HG03432 (cell line): ENCODE results near the gene OLA1.

ENCODE experiments used
- ATAC-seq: cut with Tn5 transposase; IDR thresholded peaks from one replicate; pipeline ENCODE4 v1.9.1; 2021; ENCODE audit warnings: mild to moderate bottlenecking, moderate library complexity; ENCODE audit not compliant: unreplicated experiment

The OLA1 gene

GRCh38 chr2:174224665-174225288 is 23.6 kb downstream of the OLA1 start:
- no peak for ATAC-seq

- no peak for ATAC-seq
These were observed 24.2 kb downstream of the OLA1 start for GRCh38 chr2:174224125-174224524.

GRCh38 chr2:174223388-174223787 is 24.9 kb downstream of the OLA1 start:
- no peak for ATAC-seq

- no peak for ATAC-seq
These were observed 26.2 kb downstream of the OLA1 start for GRCh38 chr2:174222154-174222553.

- ATAC-seq: no peak
These were observed 29.0 kb downstream of the OLA1 start for GRCh38 chr2:174219321-174219720.

GRCh38 chr2:174218773-174219172 is 29.6 kb downstream of the OLA1 start:
- ATAC-seq: no peak

GRCh38 chr2:174217869-174218268 is 30.5 kb downstream of the OLA1 start:
- ATAC-seq: no peak

- no peak for ATAC-seq
These were observed 36.4 kb downstream of the OLA1 start for GRCh38 chr2:174211954-174212353.

GRCh38 chr2:174210862-174211261 is 37.5 kb downstream of the OLA1 start:
- ATAC-seq: no peak

- no peak for ATAC-seq
These were observed 39.0 kb downstream of the OLA1 start for GRCh38 chr2:174209325-174209724.

GRCh38 chr2:174208026-174208425 is 40.3 kb downstream of the OLA1 start:
- ATAC-seq: no peak

GRCh38 chr2:174205562-174205961 is 42.8 kb downstream of the OLA1 start:
- ATAC-seq: no peak

- ATAC-seq: no peak
These were observed 46.1 kb downstream of the OLA1 start for GRCh38 chr2:174202188-174202587.

GRCh38 chr2:174198846-174199564 is 49.3 kb downstream of the OLA1 start:
- no peak for ATAC-seq

- no peak for ATAC-seq
These were observed 53.1 kb downstream of the OLA1 start for GRCh38 chr2:174195253-174195652.

- no peak for ATAC-seq
These were observed 54.6 kb downstream of the OLA1 start for GRCh38 chr2:174193737-174194136.

GRCh38 chr2:174192664-174193063 is 55.7 kb downstream of the OLA1 start:
- ATAC-seq: no peak

GRCh38 chr2:174191342-174192074 is 56.8 kb downstream of the OLA1 start:
- ATAC-seq: no peak

GRCh38 chr2:174184915-174185314 is 63.4 kb downstream of the OLA1 start:
- no peak for ATAC-seq

GRCh38 chr2:174184504-174184903 is 63.8 kb downstream of the OLA1 start:
- ATAC-seq: no peak

- no peak for ATAC-seq
These were observed 65.3 kb downstream of the OLA1 start for GRCh38 chr2:174183076-174183475.

GRCh38 chr2:174181368-174181767 is 67.0 kb downstream of the OLA1 start:
- no peak for ATAC-seq
